Right atrium auricular region (tissue), 2 donors: Measurements from ENCODE around the gene PRAMEF25. TPM values are rescaled to one million over a fixed set of nuclear protein-coding genes. Genes with fewer than 3 reads are reported as not detected.
"Not testable (repeated sequence)": the region's sequence is repeated elsewhere in the genome, so short reads cannot be mapped to it uniquely, and the experiment has no call there.

ENCODE experiments used
- DNase-seq: peaks from one replicate; pipeline ENCODE4 v3.0.0-alpha.2; 2019; ENCODE audit warnings: low spot score
- H3K27ac ChIP-seq, 2 donors: fragments of 200-600 bp; sonication (generic); 1 replicate in 1 of 2; 2 replicates in 1 of 2; pipeline ENCODE4 v1.5.1; 2016 to 2019
- H3K27me3 ChIP-seq, 2 donors: fragments of 200-600 bp; sonication (generic); one replicate each; pipeline versions ENCODE4 v1.5.1 to v1.6.0; 2017 to 2019
- H3K36me3 ChIP-seq: fragments of 200-600 bp; sonication (generic); one replicate; pipeline ENCODE4 v1.5.1; 2016
- H3K4me1 ChIP-seq, 2 donors: fragments of 200-600 bp; sonication (generic); one replicate each; pipeline versions ENCODE4 v1.5.1 to v1.6.0; 2017 to 2019
- H3K4me3 ChIP-seq, 2 donors: fragments of 200-600 bp; sonication (generic); 1 replicate in 1 of 2; 2 replicates in 1 of 2; pipeline ENCODE4 v1.5.1; 2017 to 2019; ENCODE audit warnings: mild to moderate bottlenecking in 1 of 2, moderate library complexity in 1 of 2
- H3K9me3 ChIP-seq, 2 donors: fragments of 200-600 bp; sonication (generic); one replicate each; pipeline ENCODE4 v1.5.1; 2019
- total RNA-seq, 2 donors: library from RNA; depleted of rRNA; stranded (reverse); fragments of >200 nt; gene quantifications; one replicate each; pipeline ENCODE4 v1.1.0, GENCODE V29; 2016

Gene PRAMEF25
- total RNA-seq = not detected

DNA sequence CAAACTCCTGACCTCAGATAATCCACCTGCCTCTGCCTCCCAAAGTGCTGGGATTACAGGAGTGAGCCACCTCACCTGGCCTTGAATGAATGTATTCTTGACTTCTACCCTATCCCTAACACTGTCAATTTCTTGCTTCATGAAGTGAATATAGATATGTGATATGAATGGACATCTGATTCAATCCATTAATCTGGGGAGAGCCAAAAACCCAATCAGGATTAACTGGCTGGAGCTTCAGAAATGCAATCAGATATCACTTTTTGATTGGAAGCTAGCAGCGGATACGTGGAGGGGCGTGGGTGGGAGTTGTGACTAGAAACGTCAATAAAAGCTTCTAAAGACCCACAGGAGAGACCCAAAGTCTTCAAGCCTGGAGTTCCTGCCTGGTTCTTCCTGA, at the start of gene PRAMEF25:
Gene PRAMEF25, plus strand, starts transcription at position 301 of the 400 bp plus-strand sequence. CDS start 2,920 bp downstream, outside the sequence.
- DNase-seq, H3K4me3 ChIP-seq, H3K27me3 ChIP-seq, H3K27ac ChIP-seq, H3K9me3 ChIP-seq, H3K4me1 ChIP-seq, H3K36me3 ChIP-seq: not testable (repeated sequence)

DNA sequence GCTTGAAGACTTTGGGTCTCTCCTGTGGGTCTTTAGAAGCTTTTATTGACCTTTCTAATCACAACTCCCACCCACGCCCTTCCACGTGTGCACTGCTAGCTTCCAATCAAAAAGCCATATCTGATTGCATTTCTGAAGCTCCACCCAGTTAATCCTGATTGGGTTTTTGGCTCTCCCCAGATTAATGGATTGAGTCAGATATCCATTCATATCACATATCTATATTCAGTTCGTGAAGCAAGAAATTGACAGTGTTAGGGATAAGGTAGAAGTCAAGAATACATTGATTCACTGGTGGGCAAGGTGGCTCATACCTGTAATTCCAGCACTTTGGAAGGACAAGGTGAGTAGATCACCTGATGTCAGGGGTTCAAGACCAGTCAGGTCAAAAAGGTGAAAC, 14.1 kb upstream of the PRAMEF25 start, which contains the start of gene PRAMEF27:
Gene PRAMEF27, minus strand, starts transcription at position 101 of the 400 bp plus-strand sequence. CDS start 2,916 bp downstream, outside the sequence.
- H3K27ac ChIP-seq, H3K4me3 ChIP-seq, DNase-seq, H3K4me1 ChIP-seq, H3K36me3 ChIP-seq, H3K9me3 ChIP-seq, H3K27me3 ChIP-seq: not testable (repeated sequence)

DNA sequence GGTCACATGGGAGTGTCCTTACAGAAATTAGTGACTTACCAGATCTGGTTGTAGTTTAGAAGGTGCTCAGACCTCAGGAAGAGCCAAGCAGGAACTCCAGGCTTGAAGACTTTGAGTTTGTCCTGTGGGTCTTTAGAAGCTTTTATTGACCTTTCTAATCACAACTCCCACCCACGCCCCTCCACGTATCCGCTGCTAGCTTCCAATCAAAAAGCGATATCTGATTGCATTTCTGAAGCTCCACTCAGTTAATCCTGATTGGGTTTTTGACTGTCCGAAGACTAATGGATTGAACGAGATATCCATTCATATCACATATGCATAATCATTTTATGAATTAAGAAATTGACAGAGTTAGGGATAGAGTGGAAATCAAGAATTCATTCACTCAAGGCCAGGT, 46.2 kb downstream of the PRAMEF25 start, which contains the start of gene HNRNPCL2:
Gene HNRNPCL2, minus strand, starts transcription at position 101 of the 400 bp plus-strand sequence. CDS start 454 bp downstream, outside the sequence.
- H3K4me3 ChIP-seq, H3K27me3 ChIP-seq, DNase-seq, H3K4me1 ChIP-seq, H3K27ac ChIP-seq, H3K36me3 ChIP-seq, H3K9me3 ChIP-seq: not testable (repeated sequence)

Other genes starting within 250 kb of the PRAMEF25 start
- not detected for gene PRAMEF11, start 239.4 kb upstream of the PRAMEF25 start, total RNA-seq
- gene HNRNPCL1, start 222.1 kb upstream of the PRAMEF25 start, total RNA-seq = not detected
- not detected for gene PRAMEF2, start 213.7 kb upstream of the PRAMEF25 start, total RNA-seq
- gene PRAMEF4, start 184.6 kb upstream of the PRAMEF25 start, total RNA-seq = not detected
- gene PRAMEF10, start 172.5 kb upstream of the PRAMEF25 start, total RNA-seq = not detected
- gene PRAMEF7, start 154.2 kb upstream of the PRAMEF25 start, total RNA-seq = not detected
- not detected for gene PRAMEF6, start 123.2 kb upstream of the PRAMEF25 start, total RNA-seq
- gene PRAMEF27, start 14.2 kb upstream of the PRAMEF25 start, total RNA-seq = not detected
- not detected for gene HNRNPCL3, start 10.0 kb upstream of the PRAMEF25 start, total RNA-seq
- gene HNRNPCL2, start 46.1 kb downstream of the PRAMEF25 start, total RNA-seq = not detected
- not detected for gene PRAMEF26, start 85.2 kb downstream of the PRAMEF25 start, total RNA-seq
- gene HNRNPCL4, start 94.9 kb downstream of the PRAMEF25 start, total RNA-seq = not detected
- not detected for gene PRAMEF9, start 101.1 kb downstream of the PRAMEF25 start, total RNA-seq
- not detected for gene PRAMEF13, start 130.6 kb downstream of the PRAMEF25 start, total RNA-seq
- gene PRAMEF18, start 155.4 kb downstream of the PRAMEF25 start, total RNA-seq = not detected
- not detected for gene PRAMEF5, start 183.4 kb downstream of the PRAMEF25 start, total RNA-seq
- gene PRAMEF8, start 214.4 kb downstream of the PRAMEF25 start, total RNA-seq = not detected
- gene PRAMEF33, start 232.8 kb downstream of the PRAMEF25 start, total RNA-seq = not detected
- gene PRAMEF15, start 244.8 kb downstream of the PRAMEF25 start, total RNA-seq = not detected